ENCODE results near the gene ADRM1.

The ADRM1 gene

GRCh38 chr20:62302341-62303061 is at the start of gene ADRM1:
TSS of gene ADRM1 (plus strand) at chr20:62302997. CDS start at chr20:62303569, 572 bp downstream.
- DNase-seq: peak; percentile 96

GRCh38 chr20:62253398-62253797 is 49.4 kb upstream of the ADRM1 start:
- DNase-seq: no peak

- no peak for DNase-seq
These were observed 48.6 kb upstream of the ADRM1 start for GRCh38 chr20:62254021-62254724.

- DNase-seq: no peak
These were observed 46.8 kb upstream of the ADRM1 start for GRCh38 chr20:62255976-62256375.

GRCh38 chr20:62258499-62259293 is 44.1 kb upstream of the ADRM1 start:
- no peak for DNase-seq

- no peak for DNase-seq
These were observed 43.6 kb upstream of the ADRM1 start for GRCh38 chr20:62259294-62259565.

GRCh38 chr20:62262064-62262463 is 40.7 kb upstream of the ADRM1 start:
- no peak for DNase-seq

GRCh38 chr20:62263396-62263795 is 39.4 kb upstream of the ADRM1 start:
- DNase-seq: no peak

- no peak for DNase-seq
These were observed 37.4 kb upstream of the ADRM1 start for GRCh38 chr20:62265365-62265764.

- no peak for DNase-seq
These were observed 36.5 kb upstream of the ADRM1 start for GRCh38 chr20:62266340-62266739.

GRCh38 chr20:62266851-62267250 is 35.9 kb upstream of the ADRM1 start:
- no peak for DNase-seq

GRCh38 chr20:62267543-62267942 is 35.3 kb upstream of the ADRM1 start:
- DNase-seq: no peak

- no peak for DNase-seq
These were observed 34.4 kb upstream of the ADRM1 start for GRCh38 chr20:62268228-62268900.

- no peak for DNase-seq
These were observed 33.4 kb upstream of the ADRM1 start for GRCh38 chr20:62269378-62269777.

- DNase-seq: no peak
These were observed 32.9 kb upstream of the ADRM1 start for GRCh38 chr20:62269871-62270270.

GRCh38 chr20:62272200-62272599 is 30.6 kb upstream of the ADRM1 start:
- DNase-seq: no peak

- no peak for DNase-seq
These were observed 29.4 kb upstream of the ADRM1 start for GRCh38 chr20:62273416-62273815.

GRCh38 chr20:62274332-62274950 is 28.4 kb upstream of the ADRM1 start:
- DNase-seq: no peak

GRCh38 chr20:62275219-62275618 is 27.6 kb upstream of the ADRM1 start:
- DNase-seq: no peak

- DNase-seq: no peak
These were observed 26.4 kb upstream of the ADRM1 start for GRCh38 chr20:62276439-62276838.

- DNase-seq: no peak
These were observed 25.5 kb upstream of the ADRM1 start for GRCh38 chr20:62277253-62277652.

- DNase-seq: no peak
These were observed 22.5 kb upstream of the ADRM1 start for GRCh38 chr20:62280303-62280702.
